ENCODE measurements around the gene PLPPR3.

- no peak for TF ChIP-seq SP1 (IDR thresholded peaks at IDR 0.05)
- TF ChIP-seq FOXM1 (IDR thresholded peaks at IDR 0.05; ENCODE audit: borderline replicate concordance) = no peak
- no peak for TF ChIP-seq NFRKB (IDR thresholded peaks at IDR 0.05)
- TF ChIP-seq L3MBTL2 (conservative IDR thresholded peaks at IDR 0.05) = no peak
- no peak for TF ChIP-seq FOXK2 (IDR thresholded peaks at IDR 0.05)
- no peak for TF ChIP-seq ZNF384 (IDR thresholded peaks at IDR 0.05)
- no peak for TF ChIP-seq ELF4 (IDR thresholded peaks at IDR 0.05)
- TF ChIP-seq BHLHE40 (IDR thresholded peaks at IDR 0.05; ENCODE audit: borderline replicate concordance) = no peak
Observed at GRCh38 chr19:848386-848921, 26.7 kb upstream of the PLPPR3 start.
